ENCODE results near the gene CNGB1. TPM values are rescaled to one million over a fixed set of nuclear protein-coding genes. Genes with fewer than 3 reads are reported as not detected.

CNGB1 gene
- total and polyA plus RNA-seq, 2 of the 13 experiments (the other 11 are each of a cell fraction or from before 2014, with no cell fraction given), result 0.02 to 0.15 TPM

GRCh38 chr16:57862698-57863433 is 108.1 kb downstream of the CNGB1 start (continued):
- no peak for TF ChIP-seq ZNF777 (CRISPR knock-in tag; IDR thresholded peaks at IDR 0.05)
- TF ChIP-seq ATF2 (CRISPR knock-in tag; IDR thresholded peaks at IDR 0.05), result peak; percentile 93
- peak; percentile 71 for TF ChIP-seq ZFX (CRISPR knock-in tag; IDR thresholded peaks at IDR 0.05; ENCODE audit: low read depth)
- TF ChIP-seq ZNF652 (CRISPR knock-in tag; IDR thresholded peaks at IDR 0.05; ENCODE audit: borderline replicate concordance, low read depth), result peak; percentile 60; the same call in 1 of the 2 replicates
- TF ChIP-seq ZKSCAN8 (CRISPR knock-in tag; IDR thresholded peaks at IDR 0.05; ENCODE audit: borderline replicate concordance), result peak; percentile 59; the same call in 1 of the 2 replicates
- TF ChIP-seq ZNF558 (CRISPR knock-in tag; IDR thresholded peaks at IDR 0.05; ENCODE audit: borderline replicate concordance), result no peak
- peak; percentile 80 for TF ChIP-seq CREM (IDR thresholded peaks at IDR 0.05)
- no peak for TF ChIP-seq CREM (CRISPR knock-in tag; IDR thresholded peaks at IDR 0.05)
- no peak for TF ChIP-seq POLR2G (IDR thresholded peaks at IDR 0.05; ENCODE audit: low read depth, low read length)
- no peak for TF ChIP-seq TRAFD1 (CRISPR knock-in tag; IDR thresholded peaks at IDR 0.05; ENCODE audit: borderline replicate concordance)
- no peak for TF ChIP-seq SMAD9 (CRISPR knock-in tag; IDR thresholded peaks at IDR 0.05)
- TF ChIP-seq ZNF609 (CRISPR knock-in tag; IDR thresholded peaks at IDR 0.05; ENCODE audit: borderline replicate concordance), result peak; percentile 92
- TF ChIP-seq PHF21A (CRISPR knock-in tag; IDR thresholded peaks at IDR 0.05), result peak; percentile 94
- peak; percentile 93 for TF ChIP-seq GFI1 (CRISPR knock-in tag; IDR thresholded peaks at IDR 0.05; ENCODE audit: borderline replicate concordance)
- peak; percentile 66; the same call in 1 of the 2 replicates for TF ChIP-seq KAT7 (CRISPR knock-in tag; IDR thresholded peaks at IDR 0.05; ENCODE audit: borderline replicate concordance)
- peak; percentile 97 for TF ChIP-seq PITX1 (CRISPR knock-in tag; IDR thresholded peaks at IDR 0.05)
- TF ChIP-seq MEIS1 (CRISPR knock-in tag; IDR thresholded peaks at IDR 0.05; ENCODE audit: borderline replicate concordance), result peak; percentile 98
- no peak for TF ChIP-seq ZNF484 (CRISPR knock-in tag; IDR thresholded peaks at IDR 0.05; ENCODE audit: borderline replicate concordance, low read depth)
- TF ChIP-seq PRDM4 (CRISPR knock-in tag; IDR thresholded peaks at IDR 0.05; ENCODE audit: borderline replicate concordance), result no peak; the same call in 1 of the 2 replicates

Data from HepG2 (cell line).